CD4-positive, CD25-positive, alpha-beta regulatory T cell (primary cell): ENCODE measurements around the gene ASTN2. TPM values are rescaled to one million over a fixed set of nuclear protein-coding genes. Genes with fewer than 3 reads are reported as not detected.

Experiments
- ATAC-seq, 2 donors: fragments of 150-1000 bp; cut with Tn5 transposase; one replicate each; pipeline ENCODE4 v1.10.0; 2021; ENCODE audit warnings: low read depth in 2 of 2, moderate number of reproducible peaks in 2 of 2, moderate library complexity in 1 of 2
- DNase-seq, 3 donors: peaks; one replicate each; pipeline versions ENCODE4 v3.0.0 to v3.0.0-alpha.2; 2012 to 2022; ENCODE audit warnings: mixed read lengths in 1 of 3
- H3K27ac ChIP-seq: one replicate; pipeline ENCODE4 v1.7.0; 2013; ENCODE audit warnings: mild to moderate bottlenecking, low read length; ENCODE audit not compliant: insufficient read depth, poor library complexity, severe bottlenecking
- H3K27me3 ChIP-seq: one replicate; pipeline ENCODE4 v1.7.0; 2013; ENCODE audit warnings: low read length; ENCODE audit not compliant: control insufficient read depth, insufficient read depth
- H3K36me3 ChIP-seq: one replicate; pipeline ENCODE4 v1.7.0; 2013; ENCODE audit warnings: mild to moderate bottlenecking, low read length, moderate library complexity; ENCODE audit not compliant: control insufficient read depth, insufficient read depth
- H3K4me1 ChIP-seq: 2 replicates; pipeline ENCODE4 v1.7.0; 2013; ENCODE audit warnings: mild to moderate bottlenecking, low read length; ENCODE audit not compliant: insufficient read depth, control insufficient read depth, poor library complexity, severe bottlenecking
- H3K4me3 ChIP-seq: one replicate; pipeline ENCODE4 v1.7.0; 2013; ENCODE audit warnings: low read depth, mild to moderate bottlenecking, low read length, moderate library complexity
- H3K9me3 ChIP-seq, 2 experiments: 1 replicate in 1 of 2; 2 replicates in 1 of 2; pipeline ENCODE4 v1.7.0; 2013; ENCODE audit warnings: low read length in 2 of 2, mild to moderate bottlenecking in 1 of 2, moderate library complexity in 1 of 2; ENCODE audit not compliant: control insufficient read depth in 2 of 2
- H3K27ac Mint-ChIP-seq, 3 donors: one replicate each; pipeline ENCODE4 v1.8.0; 2020 to 2022; ENCODE audit warnings: mild to moderate bottlenecking in 3 of 3, mixed read lengths in 3 of 3, moderate library complexity in 2 of 3
- H3K27me3 Mint-ChIP-seq: one replicate; pipeline ENCODE4 v1.8.0; 2022; ENCODE audit warnings: mild to moderate bottlenecking, mixed read lengths
- H3K36me3 Mint-ChIP-seq: one replicate; pipeline ENCODE4 v1.8.0; 2020; ENCODE audit warnings: mixed read lengths
- H3K4me1 Mint-ChIP-seq, 4 donors: one replicate each; pipeline ENCODE4 v1.8.0; 2020 to 2022; ENCODE audit warnings: mixed read lengths in 4 of 4, mild to moderate bottlenecking in 1 of 4
- H3K4me3 Mint-ChIP-seq, 4 donors: one replicate each; pipeline ENCODE4 v1.8.0; 2020 to 2022; ENCODE audit warnings: mild to moderate bottlenecking in 4 of 4, mixed read lengths in 4 of 4, moderate library complexity in 3 of 4
- H3K9me3 Mint-ChIP-seq, 7 donors: one replicate each; pipeline ENCODE4 v1.8.0; 2020 to 2022; ENCODE audit warnings: mixed read lengths in 7 of 7, mild to moderate bottlenecking in 3 of 7, moderate library complexity in 2 of 7
- polyA plus RNA-seq, 4 donors: library from polyadenylated mRNA; unstranded; fragments of 300-500 nt; fragmentation: Illumina TruSeq; gene quantifications; one replicate each; pipeline ENCODE4 v1.2.3, GENCODE V29; 2021
- total RNA-seq: library from RNA; stranded (reverse); gene quantifications from one replicate; pipeline ENCODE4 v1.2.3, GENCODE V29; 2022

The ASTN2 gene
- total and polyA plus RNA-seq, 5 donors from 2014 or later, result 5.0 to 9.9 (median 7.4) TPM

DNA sequence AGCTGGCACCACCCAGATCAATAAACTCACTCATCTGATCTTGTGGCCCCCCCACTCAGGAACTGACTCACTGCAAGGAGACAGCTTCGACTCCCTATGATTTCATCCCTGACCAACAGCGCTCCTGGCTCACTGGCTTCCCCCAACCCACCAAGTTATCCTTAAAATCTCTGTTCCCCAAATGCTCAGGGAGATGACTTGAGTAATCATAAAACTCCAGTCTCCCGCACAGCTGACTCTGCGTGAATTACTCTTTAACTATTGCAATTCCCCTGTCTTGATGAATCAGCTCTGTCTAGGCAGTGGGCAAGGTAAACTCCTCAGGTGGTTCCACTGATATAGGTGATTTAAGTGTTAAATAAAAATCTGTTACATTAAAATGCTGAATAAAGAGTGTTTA, 729.7 kb downstream of the ASTN2 start:
- Mint-ChIP-seq H3K36me3 (peaks cover 3% of the 10 kb centered on the region), H3K27me3 (no peaks in the 10 kb centered on the region), H3K4me1 (peaks cover 38 to 57% (median 48%) of the 10 kb centered on the region in 4 donors), H3K27ac (peak overlapping the region in 2 of 3 donors; percentile 63 to 75), H3K9me3 (peaks cover 0 to 3% (median 0%) of the 10 kb centered on the region in 7 donors), H3K4me3 (peak overlapping the region in 2 of 4 donors; percentile 94 to 97)
- no peak overlapping the region for H3K27ac ChIP-seq
- DNase-seq (no peak), ATAC-seq (no peak)
- no peaks in the 10 kb centered on the region for H3K9me3 ChIP-seq
- H3K4me3 ChIP-seq, result peak overlapping the region; percentile 8
- no peaks in the 10 kb centered on the region for H3K36me3 ChIP-seq
- H3K4me1 ChIP-seq, result peaks cover 44% of the 10 kb centered on the region
- no peaks in the 10 kb centered on the region for H3K27me3 ChIP-seq

DNA sequence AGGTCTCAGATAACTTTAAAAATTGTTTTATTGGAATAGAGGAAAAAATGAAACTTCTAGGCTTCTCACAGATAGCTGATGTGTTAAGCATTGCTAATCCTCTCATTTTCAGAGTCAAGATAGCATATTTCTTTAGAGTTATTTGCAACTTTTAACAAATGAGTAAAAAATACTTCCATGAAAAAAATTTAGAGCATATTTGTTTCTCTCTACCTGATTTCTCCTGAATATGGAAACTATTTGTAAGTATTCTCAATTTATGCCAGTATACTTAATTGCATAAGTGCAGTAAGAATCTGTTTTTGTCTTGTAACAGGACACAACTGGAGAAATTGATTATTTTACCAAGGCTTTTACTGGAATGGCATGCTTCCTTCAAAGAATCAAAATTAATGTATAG, 731.3 kb downstream of the ASTN2 start:
- H3K27me3 ChIP-seq, result no peaks in the 10 kb centered on the region
- no peak for ATAC-seq
- no peak for DNase-seq
- H3K36me3 Mint-ChIP-seq, result peaks cover 3% of the 10 kb centered on the region
- H3K4me1 ChIP-seq, result peaks cover 28% of the 10 kb centered on the region
- H3K4me3 ChIP-seq, result no peak overlapping the region
- no peak overlapping the region for H3K4me3 Mint-ChIP-seq
- no peaks in the 10 kb centered on the region for H3K27me3 Mint-ChIP-seq
- no peaks in the 10 kb centered on the region for H3K36me3 ChIP-seq
- H3K27ac ChIP-seq, result no peak overlapping the region
- H3K9me3 Mint-ChIP-seq, result peaks cover 0 to 3% (median 0%) of the 10 kb centered on the region in 7 donors
- H3K4me1 Mint-ChIP-seq, result peaks cover 23 to 40% (median 33%) of the 10 kb centered on the region in 4 donors
- no peak overlapping the region for H3K27ac Mint-ChIP-seq
- no peaks in the 10 kb centered on the region for H3K9me3 ChIP-seq

DNA sequence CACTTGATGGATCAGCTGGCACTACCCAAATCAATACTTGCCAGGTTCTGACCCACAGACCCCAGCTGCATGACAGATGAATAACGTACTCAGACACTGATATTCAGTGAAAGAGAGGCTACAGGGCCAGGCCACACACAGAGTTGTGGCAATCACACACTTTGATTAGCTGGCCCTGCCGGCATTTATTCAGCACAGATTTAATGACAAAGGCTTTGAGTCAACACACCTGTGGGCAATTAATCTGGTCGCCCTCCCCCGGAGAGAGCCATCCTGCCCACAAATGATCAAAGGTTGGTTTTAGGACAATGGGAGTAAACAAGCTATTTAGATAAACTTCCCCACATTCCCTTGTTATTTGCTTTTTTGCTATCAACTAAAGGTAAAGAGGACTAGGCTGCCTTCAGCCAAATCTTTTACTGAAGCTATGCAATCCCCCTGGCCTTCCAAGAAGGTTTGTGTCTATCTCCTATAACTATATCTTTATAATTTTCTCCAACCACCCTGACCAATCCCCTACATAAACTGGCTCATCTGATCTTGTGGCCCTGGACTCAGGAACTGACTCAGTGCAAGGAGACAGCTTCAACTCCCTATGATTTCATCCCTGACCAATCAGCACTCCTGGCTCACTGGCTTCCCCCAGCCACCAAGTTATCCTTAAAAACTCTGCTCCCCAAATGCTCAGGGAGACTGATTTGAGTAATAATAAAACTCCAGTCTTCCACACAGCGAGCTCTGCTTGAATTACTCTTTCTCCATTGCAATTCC, 740.5 kb downstream of the ASTN2 start:
- H3K9me3 ChIP-seq, result peaks cover 5 to 16% of the 10 kb centered on the region in 2 experiments
- H3K36me3 Mint-ChIP-seq, result peaks cover 22% of the 10 kb centered on the region
- ATAC-seq, result no peak
- no peak overlapping the region for H3K27ac ChIP-seq
- H3K4me1 ChIP-seq, result no peaks in the 10 kb centered on the region
- H3K9me3 Mint-ChIP-seq, result peaks cover 0 to 19% (median 6%) of the 10 kb centered on the region in 7 donors
- H3K36me3 ChIP-seq, result no peaks in the 10 kb centered on the region
- no peak for DNase-seq
- no peak overlapping the region for H3K4me3 Mint-ChIP-seq
- H3K27me3 ChIP-seq, result no peaks in the 10 kb centered on the region
- H3K4me3 ChIP-seq, result no peak overlapping the region
- H3K27me3 Mint-ChIP-seq, result no peaks in the 10 kb centered on the region
- H3K27ac Mint-ChIP-seq, result no peak overlapping the region
- no peaks in the 10 kb centered on the region for H3K4me1 Mint-ChIP-seq

DNA sequence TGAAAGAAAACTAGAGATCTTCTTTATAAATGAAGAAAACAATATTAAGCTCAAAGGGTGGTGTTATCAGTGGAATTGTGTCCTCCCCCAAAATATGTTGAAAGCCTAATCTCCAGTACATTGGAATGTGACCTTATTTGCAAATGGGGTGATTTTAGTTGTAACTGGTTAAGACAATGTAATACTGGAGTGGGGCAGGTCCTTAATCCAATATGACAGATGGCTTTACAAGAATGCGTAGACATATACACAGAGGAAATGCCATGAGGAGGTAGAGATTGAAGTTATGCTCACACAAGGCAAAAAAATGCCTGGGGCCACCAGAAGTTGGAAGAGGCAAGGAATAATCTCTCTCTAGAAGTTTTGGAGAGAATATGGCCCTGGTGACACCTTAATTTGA, 741.5 kb downstream of the ASTN2 start:
- DNase-seq (no peak), ATAC-seq (no peak)
- Mint-ChIP-seq H3K4me3 (no peak overlapping the region), H3K36me3 (peaks cover 22% of the 10 kb centered on the region), H3K4me1 (peaks cover 0 to 2% (median 0%) of the 10 kb centered on the region in 4 donors), H3K27me3 (no peaks in the 10 kb centered on the region), H3K27ac (no peak overlapping the region), H3K9me3 (peaks cover 0 to 19% (median 6%) of the 10 kb centered on the region in 7 donors)
- Histone ChIP-seq H3K4me3 (no peak overlapping the region), H3K36me3 (no peaks in the 10 kb centered on the region), H3K27me3 (no peaks in the 10 kb centered on the region), H3K27ac (no peak overlapping the region), H3K4me1 (no peaks in the 10 kb centered on the region), H3K9me3 (peaks cover 5 to 16% of the 10 kb centered on the region in 2 experiments)

DNA sequence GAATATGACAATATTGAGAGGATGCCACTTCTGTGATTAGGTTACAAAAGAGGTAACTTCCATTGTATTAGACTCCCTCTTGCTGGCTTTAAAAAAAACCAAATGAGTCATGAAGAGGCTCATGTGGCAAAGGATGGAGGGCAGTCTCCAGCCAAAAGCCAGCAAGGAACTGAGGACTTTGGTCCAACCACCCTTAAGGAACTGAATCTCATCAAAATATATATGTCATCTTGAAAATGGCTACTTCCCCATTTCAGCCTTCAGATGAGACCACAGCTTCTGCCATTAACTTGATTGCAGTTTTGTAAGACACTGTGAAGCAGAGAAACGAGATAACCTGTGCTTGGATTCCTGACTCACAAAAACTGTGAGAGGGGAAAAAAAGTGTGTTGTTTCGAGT, 743.3 kb downstream of the ASTN2 start:
- Mint-ChIP-seq H3K36me3 (peaks cover 22% of the 10 kb centered on the region), H3K27ac (no peak overlapping the region), H3K9me3 (peaks cover 0 to 19% (median 6%) of the 10 kb centered on the region in 7 donors), H3K27me3 (no peaks in the 10 kb centered on the region), H3K4me1 (peaks cover 0 to 6% (median 1%) of the 10 kb centered on the region in 4 donors), H3K4me3 (no peak overlapping the region)
- H3K4me3 ChIP-seq, result no peak overlapping the region
- no peak for DNase-seq
- no peak for ATAC-seq
- no peaks in the 10 kb centered on the region for H3K4me1 ChIP-seq
- peaks cover 5 to 16% of the 10 kb centered on the region in 2 experiments for H3K9me3 ChIP-seq
- no peaks in the 10 kb centered on the region for H3K36me3 ChIP-seq
- H3K27ac ChIP-seq, result no peak overlapping the region
- H3K27me3 ChIP-seq, result no peaks in the 10 kb centered on the region

DNA sequence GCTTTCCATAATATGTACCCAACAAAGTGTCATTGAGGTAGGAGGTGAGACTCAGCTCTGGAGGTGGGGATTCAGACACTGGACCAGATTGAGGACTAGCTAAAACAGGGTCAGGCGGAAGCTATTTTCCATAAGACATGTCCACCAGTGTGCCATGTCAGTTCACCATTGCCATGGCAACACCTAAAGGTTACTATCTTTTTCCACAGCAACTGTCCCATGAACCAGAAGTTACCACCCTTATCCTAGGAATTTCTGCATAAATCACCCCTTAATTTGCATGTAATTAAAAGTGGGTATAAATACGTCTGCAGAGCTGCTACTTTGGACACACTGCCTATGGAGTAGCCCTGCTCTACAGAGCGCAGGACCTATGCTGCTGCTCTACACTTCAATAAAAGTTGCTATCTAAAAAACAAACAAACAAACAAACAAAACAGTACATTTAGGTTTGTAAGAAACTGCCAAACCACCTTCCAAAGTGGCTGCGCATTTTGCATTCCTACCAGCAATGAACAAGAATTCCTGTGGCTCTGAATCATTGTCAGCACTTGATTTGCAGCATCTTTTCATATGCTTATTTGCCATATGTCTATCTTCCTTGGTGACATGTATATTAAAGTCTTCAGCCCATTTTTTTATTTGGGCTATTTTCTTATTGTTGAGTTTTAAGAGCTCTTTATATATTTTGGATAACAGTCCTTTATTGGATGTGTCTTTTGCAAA, 745.7 kb downstream of the ASTN2 start:
- Mint-ChIP-seq H3K4me1 (peaks cover 0 to 6% (median 1%) of the 10 kb centered on the region in 4 donors), H3K27me3 (no peaks in the 10 kb centered on the region)

DNA sequence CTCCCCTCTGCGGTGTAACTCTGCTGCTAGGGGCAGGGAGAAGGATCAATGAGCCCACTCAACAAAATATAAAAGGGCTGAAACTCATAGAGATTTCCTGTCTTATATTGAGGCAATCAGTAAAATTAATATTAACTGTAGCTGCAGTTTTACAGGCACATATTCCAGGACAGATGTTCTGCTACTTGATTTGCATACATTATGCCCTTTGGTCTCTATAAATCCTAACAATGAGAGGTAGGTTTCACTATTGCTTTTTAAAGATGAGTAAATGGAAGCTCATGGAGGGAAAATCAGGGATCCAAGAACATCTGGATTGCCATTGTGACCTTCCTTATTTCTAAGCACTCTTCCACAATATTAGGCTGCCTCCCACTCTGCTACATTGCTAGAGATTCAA, 751.3 kb downstream of the ASTN2 start:
- Mint-ChIP-seq H3K9me3 (peaks cover 0 to 1% (median 0%) of the 10 kb centered on the region in 7 donors), H3K27ac (no peak overlapping the region), H3K36me3 (no peaks in the 10 kb centered on the region), H3K27me3 (no peaks in the 10 kb centered on the region), H3K4me1 (peaks cover 0 to 6% (median 0%) of the 10 kb centered on the region in 4 donors), H3K4me3 (no peak overlapping the region)
- Histone ChIP-seq H3K4me1 (no peaks in the 10 kb centered on the region), H3K27ac (no peak overlapping the region), H3K4me3 (no peak overlapping the region), H3K9me3 (no peaks in the 10 kb centered on the region), H3K27me3 (no peaks in the 10 kb centered on the region), H3K36me3 (no peaks in the 10 kb centered on the region)
- DNase-seq, result no peak
- no peak for ATAC-seq

More for the DNA sequence above, 745.7 kb downstream of the ASTN2 start:
- peak overlapping the region in 2 of 3 donors; percentile 29 to 33 for H3K27ac Mint-ChIP-seq
- H3K27ac ChIP-seq, result no peak overlapping the region
- no peaks in the 10 kb centered on the region for H3K4me1 ChIP-seq
- H3K4me3 Mint-ChIP-seq, result no peak overlapping the region
- peaks cover 0 to 12% (median 4%) of the 10 kb centered on the region in 7 donors for H3K9me3 Mint-ChIP-seq
- H3K27me3 ChIP-seq, result no peaks in the 10 kb centered on the region
- no peak for DNase-seq
- no peak overlapping the region for H3K4me3 ChIP-seq
- no peaks in the 10 kb centered on the region for H3K36me3 ChIP-seq
- peaks cover 10% of the 10 kb centered on the region for H3K36me3 Mint-ChIP-seq
- H3K9me3 ChIP-seq, result peaks cover 5 to 9% of the 10 kb centered on the region in 2 experiments
- ATAC-seq, result no peak
